Neural progenitor cell (in vitro differentiated cells): ENCODE data around the gene ELP1.

Source experiments
- EZH2 ChIP-seq: fragments of 200-600 bp; sonication (generic); IDR thresholded peaks from 2 replicates; pipeline ENCODE4 v1.6.1; 2017; ENCODE audit warnings: antibody characterized with exemption, mild to moderate bottlenecking, moderate library complexity
- EZH2phosphoT487 ChIP-seq: fragments of 200-600 bp; sonication (generic); IDR thresholded peaks from 2 replicates; pipeline ENCODE4 v1.6.1; 2017; ENCODE audit warnings: antibody characterized with exemption
- TF ChIP-seq, protein P1 (sequence below): fragments of 200-600 bp; sonication (generic); IDR thresholded peaks from 2 replicates; pipeline ENCODE4 v1.5.1; 2017; ENCODE audit warnings: antibody characterized with exemption, mild to moderate bottlenecking

DNA sequence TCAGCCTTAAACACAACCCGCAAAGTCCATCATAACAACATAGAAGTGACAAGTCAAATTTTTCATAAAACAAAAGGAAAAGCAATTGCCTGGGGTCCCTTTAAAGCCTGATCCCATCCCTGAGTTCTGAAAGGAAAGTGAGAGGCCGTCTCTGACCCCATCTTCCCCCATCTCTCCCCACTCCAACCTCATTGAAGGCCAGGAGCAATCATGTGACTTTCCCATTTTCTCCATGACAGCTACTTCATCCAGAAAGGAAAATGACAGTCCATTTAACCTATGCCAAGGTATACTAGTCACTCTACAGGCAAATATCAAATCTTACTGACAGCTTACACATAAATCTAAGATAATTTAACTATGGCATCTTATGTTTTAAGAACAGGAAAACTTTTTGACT, 56.4 kb downstream of the ELP1 start:
- TF ChIP-seq, protein P1, sequence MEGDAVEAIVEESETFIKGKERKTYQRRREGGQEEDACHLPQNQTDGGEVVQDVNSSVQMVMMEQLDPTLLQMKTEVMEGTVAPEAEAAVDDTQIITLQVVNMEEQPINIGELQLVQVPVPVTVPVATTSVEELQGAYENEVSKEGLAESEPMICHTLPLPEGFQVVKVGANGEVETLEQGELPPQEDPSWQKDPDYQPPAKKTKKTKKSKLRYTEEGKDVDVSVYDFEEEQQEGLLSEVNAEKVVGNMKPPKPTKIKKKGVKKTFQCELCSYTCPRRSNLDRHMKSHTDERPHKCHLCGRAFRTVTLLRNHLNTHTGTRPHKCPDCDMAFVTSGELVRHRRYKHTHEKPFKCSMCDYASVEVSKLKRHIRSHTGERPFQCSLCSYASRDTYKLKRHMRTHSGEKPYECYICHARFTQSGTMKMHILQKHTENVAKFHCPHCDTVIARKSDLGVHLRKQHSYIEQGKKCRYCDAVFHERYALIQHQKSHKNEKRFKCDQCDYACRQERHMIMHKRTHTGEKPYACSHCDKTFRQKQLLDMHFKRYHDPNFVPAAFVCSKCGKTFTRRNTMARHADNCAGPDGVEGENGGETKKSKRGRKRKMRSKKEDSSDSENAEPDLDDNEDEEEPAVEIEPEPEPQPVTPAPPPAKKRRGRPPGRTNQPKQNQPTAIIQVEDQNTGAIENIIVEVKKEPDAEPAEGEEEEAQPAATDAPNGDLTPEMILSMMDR = no peak
- TF ChIP-seq EZH2 (no peak), EZH2phosphoT487 (no peak)
